Endodermal cell (in vitro differentiated cells): Measurements from ENCODE around the gene ADRA2B. TPM values are rescaled to one million over a fixed set of nuclear protein-coding genes. Genes with fewer than 3 reads are reported as not detected.

Source experiments
- DNase-seq: peaks from one replicate; pipeline ENCODE4 v3.0.0-alpha.2; 2017
- H3K27ac ChIP-seq: 2 replicates; pipeline ENCODE4 v1.5.1; 2013; ENCODE audit warnings: mild to moderate bottlenecking, low read depth, low read length, moderate library complexity
- H3K27me3 ChIP-seq: 2 replicates; pipeline ENCODE4 v1.6.1; 2013; ENCODE audit warnings: mild to moderate bottlenecking, low read length, moderate library complexity; ENCODE audit not compliant: insufficient read depth, control insufficient read depth, poor library complexity, severe bottlenecking
- H3K36me3 ChIP-seq: 2 replicates; pipeline ENCODE4 v1.7.0; 2013; ENCODE audit warnings: mild to moderate bottlenecking, low read length, moderate library complexity; ENCODE audit not compliant: control insufficient read depth, insufficient read depth
- H3K4me1 ChIP-seq: one replicate; pipeline ENCODE4 v1.7.0; 2013; ENCODE audit warnings: low read length; ENCODE audit not compliant: control insufficient read depth, insufficient read depth
- H3K4me3 ChIP-seq: 2 replicates; pipeline ENCODE4 v1.5.1; 2013; ENCODE audit warnings: mild to moderate bottlenecking, low read length, moderate library complexity
- H3K9ac ChIP-seq: 2 replicates; pipeline ENCODE4 v1.6.1; 2013; ENCODE audit warnings: mild to moderate bottlenecking, low read length, moderate library complexity; ENCODE audit not compliant: poor library complexity, severe bottlenecking; ENCODE audit errors: extremely low read depth
- H3K9me3 ChIP-seq: 2 replicates; pipeline ENCODE4 v1.6.1; 2013; ENCODE audit warnings: mild to moderate bottlenecking, low read length, moderate library complexity; ENCODE audit not compliant: control insufficient read depth
- H3K27ac Mint-ChIP-seq: 2 replicates; pipeline ENCODE4 v1.8.0; 2020; ENCODE audit warnings: mixed read lengths
- H3K27me3 Mint-ChIP-seq: 2 replicates; pipeline ENCODE4 v1.8.0; 2021; ENCODE audit warnings: mild to moderate bottlenecking, mixed read lengths; ENCODE audit not compliant: insufficient read depth
- H3K36me3 Mint-ChIP-seq: 2 replicates; pipeline ENCODE4 v1.8.0; 2020; ENCODE audit warnings: low read depth, mixed read lengths
- H3K4me1 Mint-ChIP-seq: 2 replicates; pipeline ENCODE4 v1.8.0; 2020; ENCODE audit warnings: mixed read lengths
- H3K4me3 Mint-ChIP-seq: 2 replicates; pipeline ENCODE4 v1.8.0; 2020; ENCODE audit warnings: mild to moderate bottlenecking, moderate library complexity, mixed read lengths
- H3K9me3 Mint-ChIP-seq: 2 replicates; pipeline ENCODE4 v1.8.0; 2020; ENCODE audit warnings: mild to moderate bottlenecking, mixed read lengths
- WGBS, 2 experiments: methylation state at CpG; one replicate each; pipeline versions ENCODE4 v1.1.5 to v1.1.7; 2013; ENCODE audit warnings: missing lambda C conversion rate in 2 of 2, mixed read lengths in 1 of 2; ENCODE audit not compliant: insufficient coverage in 1 of 2, insufficient read length in 1 of 2; 5-methylcytosine and 5-hydroxymethylcytosine counted together
- total RNA-seq, 2 donors: library from RNA; stranded (reverse); fragmentation: NEBNext Ultra II Directional in 1 of 2; extraction: Animal tissue kit (Norgen Biotek cat#: 25700) in 1 of 2; gene quantifications; 2 replicates in 1 of 2; 3 replicates in 1 of 2; pipeline ENCODE4 v1.2.1, GENCODE V29; 2021
- TF ChIP-seq, protein P1 (sequence below): fragments of 200-600 bp; sonication (generic); conservative IDR thresholded peaks from 2 replicates; pipeline ENCODE4 v1.5.0; 2021; ENCODE audit warnings: antibody characterized with exemption, mild to moderate bottlenecking

ADRA2B gene
- total RNA-seq, 2 donors from 2014 or later = 2.4 to 3.8 TPM

- H3K36me3 Mint-ChIP-seq = no peaks in the 10 kb centered on the region
- peaks cover 2% of the 10 kb centered on the region for H3K4me1 Mint-ChIP-seq
- H3K27ac Mint-ChIP-seq = no peak overlapping the region
- TF ChIP-seq, protein P1, sequence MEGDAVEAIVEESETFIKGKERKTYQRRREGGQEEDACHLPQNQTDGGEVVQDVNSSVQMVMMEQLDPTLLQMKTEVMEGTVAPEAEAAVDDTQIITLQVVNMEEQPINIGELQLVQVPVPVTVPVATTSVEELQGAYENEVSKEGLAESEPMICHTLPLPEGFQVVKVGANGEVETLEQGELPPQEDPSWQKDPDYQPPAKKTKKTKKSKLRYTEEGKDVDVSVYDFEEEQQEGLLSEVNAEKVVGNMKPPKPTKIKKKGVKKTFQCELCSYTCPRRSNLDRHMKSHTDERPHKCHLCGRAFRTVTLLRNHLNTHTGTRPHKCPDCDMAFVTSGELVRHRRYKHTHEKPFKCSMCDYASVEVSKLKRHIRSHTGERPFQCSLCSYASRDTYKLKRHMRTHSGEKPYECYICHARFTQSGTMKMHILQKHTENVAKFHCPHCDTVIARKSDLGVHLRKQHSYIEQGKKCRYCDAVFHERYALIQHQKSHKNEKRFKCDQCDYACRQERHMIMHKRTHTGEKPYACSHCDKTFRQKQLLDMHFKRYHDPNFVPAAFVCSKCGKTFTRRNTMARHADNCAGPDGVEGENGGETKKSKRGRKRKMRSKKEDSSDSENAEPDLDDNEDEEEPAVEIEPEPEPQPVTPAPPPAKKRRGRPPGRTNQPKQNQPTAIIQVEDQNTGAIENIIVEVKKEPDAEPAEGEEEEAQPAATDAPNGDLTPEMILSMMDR = no peak
- Histone ChIP-seq H3K27ac (no peak overlapping the region), H3K9me3 (no peaks in the 10 kb centered on the region), H3K4me3 (no peak overlapping the region), H3K36me3 (no peaks in the 10 kb centered on the region), H3K4me1 (no peaks in the 10 kb centered on the region), H3K9ac (no peak overlapping the region), H3K27me3 (no peaks in the 10 kb centered on the region)
- peaks cover 22% of the 10 kb centered on the region for H3K27me3 Mint-ChIP-seq
- H3K9me3 Mint-ChIP-seq = no peaks in the 10 kb centered on the region
- no peak overlapping the region for H3K4me3 Mint-ChIP-seq
- no peak for DNase-seq
- 90 to 92% methylated on average over 13 to 15 of the region's 15 CpGs for WGBS, 2 experiments
Observed at GRCh38 chr2:96137321-96138178, 21.2 kb upstream of the ADRA2B start.

DNA sequence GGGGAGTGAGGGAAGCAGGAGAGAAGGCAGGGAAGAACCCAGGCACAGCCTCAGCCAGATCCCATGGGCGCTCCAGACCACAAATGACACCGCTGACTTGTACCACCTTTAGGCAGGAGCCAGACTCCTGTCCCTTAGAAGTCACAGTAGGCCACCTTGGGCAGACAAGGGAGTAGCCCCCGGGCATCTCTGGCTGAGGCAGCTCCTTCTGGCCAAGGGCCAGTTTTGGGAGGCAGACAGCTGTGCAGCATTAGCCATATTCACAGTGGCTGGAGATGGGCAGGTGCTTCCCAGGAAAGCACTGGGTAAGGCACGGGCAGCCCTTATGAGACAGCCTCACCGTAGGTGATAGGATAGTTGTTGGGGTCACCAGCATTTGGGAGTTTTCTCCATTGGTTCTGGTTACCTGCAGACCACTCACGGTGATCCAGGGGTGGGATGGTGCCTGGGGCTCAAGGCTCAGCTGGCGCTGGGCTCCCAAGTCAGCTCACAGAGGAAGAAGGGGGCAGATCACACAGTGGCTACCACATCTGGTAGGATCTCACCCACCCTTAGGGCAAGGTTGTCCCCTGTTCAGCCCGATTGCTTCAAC is 19.9 kb upstream of the ADRA2B start:
- Histone ChIP-seq H3K27ac (no peak overlapping the region), H3K9me3 (no peaks in the 10 kb centered on the region), H3K9ac (no peak overlapping the region), H3K4me3 (no peak overlapping the region), H3K27me3 (no peaks in the 10 kb centered on the region), H3K36me3 (no peaks in the 10 kb centered on the region), H3K4me1 (no peaks in the 10 kb centered on the region)
- TF ChIP-seq, protein P1 = no peak
- Mint-ChIP-seq H3K27ac (no peak overlapping the region), H3K4me1 (peaks cover 2% of the 10 kb centered on the region), H3K9me3 (no peaks in the 10 kb centered on the region), H3K27me3 (peaks cover 21% of the 10 kb centered on the region), H3K4me3 (no peak overlapping the region), H3K36me3 (no peaks in the 10 kb centered on the region)
- WGBS, 2 experiments = 88 to 89% methylated on average over 4 to 8 of the region's 8 CpGs
- no peak for DNase-seq

- H3K4me3 Mint-ChIP-seq = no peak overlapping the region
- Histone ChIP-seq H3K9ac (no peak overlapping the region), H3K27ac (no peak overlapping the region), H3K27me3 (no peaks in the 10 kb centered on the region), H3K36me3 (no peaks in the 10 kb centered on the region), H3K4me1 (no peaks in the 10 kb centered on the region), H3K9me3 (no peaks in the 10 kb centered on the region), H3K4me3 (no peak overlapping the region)
- H3K27me3 Mint-ChIP-seq = peaks cover 21% of the 10 kb centered on the region
- WGBS, 2 experiments = 90 to 95% methylated on average over 3 to 5 of the region's 5 CpGs
- no peaks in the 10 kb centered on the region for H3K9me3 Mint-ChIP-seq
- DNase-seq = no peak
- H3K36me3 Mint-ChIP-seq = no peaks in the 10 kb centered on the region
- peaks cover 2% of the 10 kb centered on the region for H3K4me1 Mint-ChIP-seq
- no peak overlapping the region for H3K27ac Mint-ChIP-seq
- TF ChIP-seq, protein P1 = no peak
Observed at GRCh38 chr2:96135621-96136020, 19.2 kb upstream of the ADRA2B start.
